Activated T-cell treated with anti-CD3 and anti-CD28 coated beads, Interleukin-2, amount 50 U/mL, for 72 hours (primary cell): Measurements from ENCODE around the gene MOB3B. TPM values are rescaled to one million over a fixed set of nuclear protein-coding genes. Genes with fewer than 3 reads are reported as not detected.
"Not testable (repeated sequence)": the region's sequence is repeated elsewhere in the genome, so short reads cannot be mapped to it uniquely, and the experiment has no call there.

Source experiments
- ATAC-seq, 2 donors: fragments of 150-1000 bp; cut with Tn5 transposase; replicated peaks in 1 of 2; 2 replicates each; pipeline ENCODE4 v1.10.0; 2021; ENCODE audit warnings: moderate library complexity in 2 of 2, mild to moderate bottlenecking in 1 of 2
- DNase-seq, 2 donors: peaks; one replicate each; pipeline ENCODE4 v3.0.0; 2021 to 2022; ENCODE audit warnings: mixed read lengths in 1 of 2
- H3K27ac Mint-ChIP-seq: one replicate; pipeline ENCODE4 v1.8.0; 2022; ENCODE audit warnings: mild to moderate bottlenecking, moderate library complexity, mixed read lengths
- H3K27me3 Mint-ChIP-seq: one replicate; pipeline ENCODE4 v1.8.0; 2022; ENCODE audit warnings: low read depth, mixed read lengths
- H3K36me3 Mint-ChIP-seq, 2 donors: one replicate each; pipeline ENCODE4 v1.8.0; 2022; ENCODE audit warnings: mixed read lengths in 2 of 2, mild to moderate bottlenecking in 1 of 2; ENCODE audit not compliant: insufficient read depth in 2 of 2
- H3K4me1 Mint-ChIP-seq: one replicate; pipeline ENCODE4 v1.8.0; 2022; ENCODE audit warnings: low read depth, mixed read lengths
- H3K4me3 Mint-ChIP-seq, 2 donors: one replicate each; pipeline ENCODE4 v1.8.0; 2022; ENCODE audit warnings: mild to moderate bottlenecking in 2 of 2, mixed read lengths in 2 of 2, moderate library complexity in 2 of 2
- H3K9me3 Mint-ChIP-seq, 2 donors: one replicate each; pipeline ENCODE4 v1.8.0; 2022; ENCODE audit warnings: mixed read lengths in 2 of 2
- total RNA-seq, 2 donors: library from RNA; stranded (reverse); gene quantifications; one replicate each; pipeline ENCODE4 v1.2.3, GENCODE V29; 2022

Gene MOB3B
- total RNA-seq, 2 donors from 2014 or later, result 1.3 to 1.6 TPM

- H3K27ac Mint-ChIP-seq, result no peak overlapping the region
- peaks cover 10% of the 10 kb centered on the region for H3K4me1 Mint-ChIP-seq
- no peak for ATAC-seq
- no peaks in the 10 kb centered on the region for H3K36me3 Mint-ChIP-seq
- no peak overlapping the region for H3K4me3 Mint-ChIP-seq
- H3K27me3 Mint-ChIP-seq, result no peaks in the 10 kb centered on the region
- H3K9me3 Mint-ChIP-seq, result no peaks in the 10 kb centered on the region
- no peak for DNase-seq
These were observed 102.9 kb downstream of the MOB3B start for GRCh38 chr9:27426511-27427271.

GRCh38 chr9:27425827-27426510 lies 103.6 kb downstream of the MOB3B start:
- Mint-ChIP-seq H3K27me3 (no peaks in the 10 kb centered on the region), H3K9me3 (no peaks in the 10 kb centered on the region), H3K4me1 (peaks cover 9% of the 10 kb centered on the region), H3K36me3 (no peaks in the 10 kb centered on the region), H3K27ac (no peak overlapping the region), H3K4me3 (no peak overlapping the region)
- DNase-seq (no peak), ATAC-seq (no peak)

- Mint-ChIP-seq H3K36me3 (no peaks in the 10 kb centered on the region), H3K4me3 (no peak overlapping the region), H3K9me3 (peaks cover 0 to 2% of the 10 kb centered on the region in 2 donors), H3K27ac (no peak overlapping the region), H3K4me1 (peaks cover 9% of the 10 kb centered on the region), H3K27me3 (no peaks in the 10 kb centered on the region)
- ATAC-seq, result peak; percentile 64 to 89
- DNase-seq, result peak; percentile 4 to 10
These were observed 105.5 kb downstream of the MOB3B start for GRCh38 chr9:27423915-27424710.

GRCh38 chr9:27422279-27422834 lies 107.3 kb downstream of the MOB3B start:
- Mint-ChIP-seq H3K9me3 (peaks cover 1 to 2% of the 10 kb centered on the region in 2 donors), H3K27me3 (no peaks in the 10 kb centered on the region), H3K4me3 (no peak overlapping the region), H3K36me3 (no peaks in the 10 kb centered on the region), H3K27ac (no peak overlapping the region), H3K4me1 (peaks cover 9% of the 10 kb centered on the region)
- DNase-seq, result no peak
- ATAC-seq, result no peak

- Mint-ChIP-seq H3K27ac (no peak overlapping the region), H3K4me3 (no peak overlapping the region), H3K27me3 (no peaks in the 10 kb centered on the region), H3K36me3 (no peaks in the 10 kb centered on the region), H3K4me1 (peaks cover 9% of the 10 kb centered on the region), H3K9me3 (peaks cover 1 to 2% of the 10 kb centered on the region in 2 donors)
- ATAC-seq (no peak), DNase-seq (no peak)
These were observed 108.0 kb downstream of the MOB3B start for GRCh38 chr9:27421577-27421976.

- H3K9me3 Mint-ChIP-seq, H3K4me3 Mint-ChIP-seq, ATAC-seq, DNase-seq, H3K4me1 Mint-ChIP-seq, H3K27me3 Mint-ChIP-seq, H3K27ac Mint-ChIP-seq, H3K36me3 Mint-ChIP-seq: not testable (repeated sequence)
These were observed 110.1 kb downstream of the MOB3B start for GRCh38 chr9:27419558-27419957.

- no peaks in the 10 kb centered on the region for H3K27me3 Mint-ChIP-seq
- no peaks in the 10 kb centered on the region for H3K4me1 Mint-ChIP-seq
- no peak overlapping the region for H3K27ac Mint-ChIP-seq
- no peaks in the 10 kb centered on the region for H3K36me3 Mint-ChIP-seq
- no peak for ATAC-seq
- peaks cover 0 to 1% of the 10 kb centered on the region in 2 donors for H3K9me3 Mint-ChIP-seq
- no peak overlapping the region for H3K4me3 Mint-ChIP-seq
- DNase-seq, result no peak
These were observed 115.3 kb downstream of the MOB3B start for GRCh38 chr9:27414220-27414761.

GRCh38 chr9:27413511-27414219 lies 115.9 kb downstream of the MOB3B start:
- Mint-ChIP-seq H3K27ac (no peak overlapping the region), H3K36me3 (no peaks in the 10 kb centered on the region), H3K4me3 (no peak overlapping the region), H3K27me3 (no peaks in the 10 kb centered on the region), H3K4me1 (no peaks in the 10 kb centered on the region), H3K9me3 (peaks cover 0 to 1% of the 10 kb centered on the region in 2 donors)
- ATAC-seq (no peak), DNase-seq (no peak)

GRCh38 chr9:27412963-27413362 lies 116.7 kb downstream of the MOB3B start:
- Mint-ChIP-seq H3K27ac (no peak overlapping the region), H3K27me3 (no peaks in the 10 kb centered on the region), H3K4me3 (no peak overlapping the region), H3K36me3 (no peaks in the 10 kb centered on the region), H3K4me1 (no peaks in the 10 kb centered on the region), H3K9me3 (no peaks in the 10 kb centered on the region)
- DNase-seq (no peak), ATAC-seq (no peak)

- no peaks in the 10 kb centered on the region for H3K4me1 Mint-ChIP-seq
These were observed 117.5 kb downstream of the MOB3B start for GRCh38 chr9:27412081-27412480.

GRCh38 chr9:27408482-27408881 lies 121.1 kb downstream of the MOB3B start:
- no peaks in the 10 kb centered on the region for H3K36me3 Mint-ChIP-seq
- no peak for ATAC-seq
- no peak overlapping the region for H3K4me3 Mint-ChIP-seq
- DNase-seq, result no peak
- no peak overlapping the region for H3K27ac Mint-ChIP-seq
- H3K9me3 Mint-ChIP-seq, result peaks cover 0 to 1% of the 10 kb centered on the region in 2 donors
- H3K27me3 Mint-ChIP-seq, result no peaks in the 10 kb centered on the region
- no peaks in the 10 kb centered on the region for H3K4me1 Mint-ChIP-seq

More at GRCh38 chr9:27412081-27412480, 117.5 kb downstream of the MOB3B start:
- H3K9me3 Mint-ChIP-seq, result no peaks in the 10 kb centered on the region
- no peaks in the 10 kb centered on the region for H3K36me3 Mint-ChIP-seq
- no peak overlapping the region for H3K27ac Mint-ChIP-seq
- ATAC-seq (no peak), DNase-seq (no peak)
- H3K4me3 Mint-ChIP-seq, result no peak overlapping the region
- H3K27me3 Mint-ChIP-seq, result no peaks in the 10 kb centered on the region

- H3K27me3 Mint-ChIP-seq, result no peaks in the 10 kb centered on the region
- DNase-seq (no peak), ATAC-seq (no peak)
- no peak overlapping the region for H3K27ac Mint-ChIP-seq
- H3K36me3 Mint-ChIP-seq, result no peaks in the 10 kb centered on the region
- no peaks in the 10 kb centered on the region for H3K4me1 Mint-ChIP-seq
- H3K9me3 Mint-ChIP-seq, result peaks cover 0 to 1% of the 10 kb centered on the region in 2 donors
- H3K4me3 Mint-ChIP-seq, result no peak overlapping the region
These were observed 121.6 kb downstream of the MOB3B start for GRCh38 chr9:27408001-27408400.
